AG04449 (cell line): ENCODE data around the gene PPM1B.

Experiments
- CTCF ChIA-PET: fragments of 350-600 bp; formaldehyde crosslinking; extraction: SDS; loops from one replicate; lab custom pipeline; 2021; ENCODE audit warnings: antibody characterized with exemption; lab: Yijun Ruan, JAX
- POLR2A ChIA-PET: fragments of 400-600, 350-600 bp; formaldehyde crosslinking; extraction: SDS; loops from one replicate; lab custom pipeline; 2020; ENCODE audit warnings: antibody characterized with exemption, inconsistent platforms; lab: Yijun Ruan, JAX
- DNase-seq: peaks from one replicate; pipeline ENCODE4 v3.0.0-alpha.2; 2010; ENCODE audit warnings: low read depth, low spot score
- H3K4me3 ChIP-seq: 2 replicates; pipeline ENCODE4 v1.5.1; 2011; ENCODE audit warnings: low read depth, mild to moderate bottlenecking, control low read depth, low read length
- TF ChIP-seq, protein P1 (sequence below): IDR thresholded peaks from one replicate; pipeline ENCODE4 v1.5.1; 2011; ENCODE audit warnings: mild to moderate bottlenecking, moderate library complexity, low read length, control low read depth, inconsistent platforms; ENCODE audit not compliant: insufficient read depth; ENCODE audit errors: missing control alignments

Gene PPM1B

GRCh38 chr2:44273076-44273475, 104.4 kb downstream of the PPM1B start:
- H3K4me3 ChIP-seq, result no peak overlapping the region
- TF ChIP-seq, protein P1, sequence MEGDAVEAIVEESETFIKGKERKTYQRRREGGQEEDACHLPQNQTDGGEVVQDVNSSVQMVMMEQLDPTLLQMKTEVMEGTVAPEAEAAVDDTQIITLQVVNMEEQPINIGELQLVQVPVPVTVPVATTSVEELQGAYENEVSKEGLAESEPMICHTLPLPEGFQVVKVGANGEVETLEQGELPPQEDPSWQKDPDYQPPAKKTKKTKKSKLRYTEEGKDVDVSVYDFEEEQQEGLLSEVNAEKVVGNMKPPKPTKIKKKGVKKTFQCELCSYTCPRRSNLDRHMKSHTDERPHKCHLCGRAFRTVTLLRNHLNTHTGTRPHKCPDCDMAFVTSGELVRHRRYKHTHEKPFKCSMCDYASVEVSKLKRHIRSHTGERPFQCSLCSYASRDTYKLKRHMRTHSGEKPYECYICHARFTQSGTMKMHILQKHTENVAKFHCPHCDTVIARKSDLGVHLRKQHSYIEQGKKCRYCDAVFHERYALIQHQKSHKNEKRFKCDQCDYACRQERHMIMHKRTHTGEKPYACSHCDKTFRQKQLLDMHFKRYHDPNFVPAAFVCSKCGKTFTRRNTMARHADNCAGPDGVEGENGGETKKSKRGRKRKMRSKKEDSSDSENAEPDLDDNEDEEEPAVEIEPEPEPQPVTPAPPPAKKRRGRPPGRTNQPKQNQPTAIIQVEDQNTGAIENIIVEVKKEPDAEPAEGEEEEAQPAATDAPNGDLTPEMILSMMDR, result no peak
- ChIA-PET CTCF (interaction anchor here (0.7 to 2.6 kb wide), 3 partner anchors 18 to 117 kb away, joined by 3 to 8 read pairs (median 3); no protein-coding TSS in a partner anchor), POLR2A (no interaction called here)
- DNase-seq, result no peak

DNA sequence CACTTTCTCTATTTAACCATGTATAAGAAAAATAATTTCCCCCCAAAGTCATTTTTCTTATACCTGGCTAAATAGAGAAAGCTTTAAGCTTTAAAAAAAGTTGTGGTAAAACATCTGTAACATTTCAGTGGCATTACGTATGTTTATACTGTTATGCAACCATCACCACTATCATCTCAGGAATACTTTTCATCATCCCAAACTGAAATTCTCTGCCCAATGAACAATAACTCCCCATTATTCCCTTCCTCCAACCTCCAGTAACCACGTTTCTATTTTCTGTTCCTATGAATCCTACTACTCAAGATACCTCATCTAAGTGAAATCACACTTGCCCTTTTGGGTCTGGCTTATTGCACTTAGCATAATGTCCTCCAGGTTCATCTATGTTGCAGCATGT, 104.9 kb downstream of the PPM1B start:
- TF ChIP-seq, protein P1, result no peak
- no peak overlapping the region for H3K4me3 ChIP-seq
- ChIA-PET POLR2A (no interaction called here), CTCF (interaction anchor here (2.6 kb wide), 1 partner anchor 18 kb away, joined by 8 read pairs; no protein-coding TSS in a partner anchor)
- DNase-seq, result no peak

DNA sequence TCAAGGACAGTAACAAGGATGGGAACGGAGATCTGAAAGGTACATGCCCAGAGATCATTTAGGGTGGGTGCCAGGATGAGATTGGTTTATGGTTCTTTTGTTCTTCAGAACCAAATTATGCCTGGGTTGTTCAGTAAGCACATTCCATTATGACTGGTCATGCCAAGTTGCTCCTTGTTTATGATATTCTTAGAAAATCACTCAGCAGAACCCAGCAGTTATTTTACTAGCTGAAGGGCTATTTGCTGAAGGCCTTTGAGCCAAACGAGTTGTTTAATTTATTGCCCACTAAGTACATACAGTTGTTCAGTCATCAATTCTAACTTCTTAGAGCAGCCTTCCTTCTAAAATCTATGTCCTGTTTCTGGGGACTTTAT, 107.2 kb downstream of the PPM1B start:
- no peak overlapping the region for H3K4me3 ChIP-seq
- no peak for DNase-seq
- ChIA-PET CTCF (interaction anchor here (1.5 kb wide), 1 partner anchor 33 kb away, joined by 4 read pairs; no protein-coding TSS in a partner anchor), POLR2A (interaction anchor here (0.6 kb wide), 1 partner anchor 72 kb away, joined by 3 read pairs; no protein-coding TSS in a partner anchor)
- TF ChIP-seq, protein P1, result no peak

DNA sequence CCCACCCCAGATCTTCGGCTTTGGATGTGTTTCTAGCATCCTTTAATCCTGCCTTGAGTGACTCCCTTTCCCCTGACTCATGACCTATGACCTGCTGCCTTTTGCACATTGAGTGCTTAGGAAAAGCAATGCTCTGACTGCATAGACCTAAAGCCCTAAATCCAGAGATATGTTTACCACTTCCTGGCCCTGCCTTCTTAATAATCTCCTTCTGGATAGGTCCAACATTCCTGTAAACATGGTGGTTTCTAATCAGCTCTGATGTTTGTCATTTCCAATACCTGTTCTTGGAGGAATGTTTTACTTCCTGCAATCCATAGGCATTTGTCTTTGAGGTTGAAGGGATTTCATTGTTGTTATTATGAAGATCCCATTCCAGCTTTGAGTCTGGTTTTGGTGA, 108.9 kb downstream of the PPM1B start:
- TF ChIP-seq, protein P1, result no peak
- ChIA-PET CTCF (interaction anchor here (0.9 kb wide), 1 partner anchor 35 kb away, joined by 4 read pairs; no protein-coding TSS in a partner anchor), POLR2A (no interaction called here)
- H3K4me3 ChIP-seq, result no peak overlapping the region
- no peak for DNase-seq

- DNase-seq, result no peak
- no peak overlapping the region for H3K4me3 ChIP-seq
- POLR2A ChIA-PET, result no interaction called here
- TF ChIP-seq, protein P1, result no peak
- CTCF ChIA-PET, result interaction anchor here (0.6 kb wide), 1 partner anchor 37 kb away, joined by 3 read pairs; no protein-coding TSS in a partner anchor
These were observed 112.2 kb downstream of the PPM1B start for GRCh38 chr2:44280869-44281268.
